Peyer's patch (tissue), 4 donors: Measurements from ENCODE around the gene SDHAF1. TPM values are rescaled to one million over a fixed set of nuclear protein-coding genes. Genes with fewer than 3 reads are reported as not detected.
A peak's percentile ranks its signal among the peaks of the same experiment; 100 is the strongest.

Experiments used
- DNase-seq, 3 donors: peaks; one replicate each; pipeline ENCODE4 v3.0.0-alpha.2; 2017 to 2019
- H3K27ac ChIP-seq, 4 donors: fragments of 200-600 bp; sonication (generic); one replicate each; pipeline ENCODE4 v1.5.1; 2016 to 2019
- H3K27me3 ChIP-seq, 2 donors: fragments of 200-600 bp; sonication (generic); one replicate each; pipeline ENCODE4 v1.5.1; 2019
- H3K36me3 ChIP-seq, 3 donors: fragments of 200-600 bp; sonication (generic); one replicate each; pipeline ENCODE4 v1.5.1; 2016 to 2019
- H3K4me1 ChIP-seq, 4 donors: fragments of 200-600 bp; sonication (generic); one replicate each; pipeline ENCODE4 v1.5.1; 2016 to 2019
- H3K4me3 ChIP-seq, 4 donors: fragments of 200-600 bp; sonication (generic); 1 replicate in 3 of 4; 2 replicates in 1 of 4; pipeline ENCODE4 v1.5.1; 2016 to 2019; ENCODE audit warnings: mild to moderate bottlenecking in 1 of 4
- H3K9me3 ChIP-seq, 4 donors: fragments of 200-600 bp; sonication (generic); one replicate each; pipeline ENCODE4 v1.5.1; 2016 to 2019; ENCODE audit warnings: mild to moderate bottlenecking in 1 of 4
- POLR2A ChIP-seq, 2 donors: fragments of 450-650 bp; IDR thresholded peaks; one replicate each; pipeline ENCODE4 v1.5.1; 2017; ENCODE audit warnings: antibody characterized with exemption in 2 of 2, mild to moderate bottlenecking in 2 of 2, moderate library complexity in 2 of 2
- total RNA-seq, 4 donors: library from RNA; depleted of rRNA; stranded (reverse); fragments of >200 nt; gene quantifications; one replicate each; pipeline ENCODE4 v1.1.0, GENCODE V29; 2016
- TF ChIP-seq, protein P1 (sequence below), 6 experiments: fragments of 450-650 bp in 4 of 6; fragments of 200-600 bp in 2 of 6; sonication (generic) in 1 of 6; IDR thresholded peaks; one replicate each; pipeline ENCODE4 v1.5.1; 2017 to 2019; ENCODE audit warnings: antibody characterized with exemption in 6 of 6, mild to moderate bottlenecking in 3 of 6, moderate library complexity in 1 of 6

The SDHAF1 gene
- total RNA-seq, 4 donors from 2014 or later, result 15.7 to 48.0 (median 39.1) TPM

DNA sequence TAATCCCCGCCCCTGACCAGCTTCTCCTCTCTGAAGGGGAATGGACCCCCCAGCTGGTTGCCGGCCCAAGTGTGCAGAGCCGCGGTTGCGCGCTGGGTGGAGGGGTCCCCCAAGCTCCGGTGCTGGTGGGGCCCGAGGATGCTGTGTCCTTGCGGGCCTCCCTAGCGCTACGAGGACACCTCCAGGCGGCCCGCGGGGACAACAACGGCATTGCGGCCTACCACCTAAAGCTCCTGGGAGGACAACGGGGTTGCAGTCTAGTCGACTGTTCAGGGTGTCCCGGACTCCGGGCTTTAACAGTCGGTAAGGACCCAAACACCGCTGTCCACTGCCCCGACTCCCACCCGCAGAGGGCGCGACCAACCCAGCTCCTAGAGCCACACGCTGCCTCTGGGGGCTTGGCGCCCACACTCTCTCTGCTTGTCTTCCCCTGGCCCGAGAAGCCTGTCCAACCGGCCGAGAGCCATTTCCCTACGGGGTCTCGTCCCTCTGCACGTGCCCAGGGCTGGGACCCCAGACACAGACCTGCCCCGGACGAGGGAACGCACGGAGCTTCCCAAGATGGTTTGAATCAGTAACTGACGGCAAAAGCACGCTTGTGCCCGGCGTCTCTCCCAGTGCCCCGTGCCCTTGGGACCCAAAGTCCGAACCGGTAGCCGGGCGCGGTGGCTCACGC is 927 bp upstream of the SDHAF1 start:
- TF ChIP-seq, protein P1, sequence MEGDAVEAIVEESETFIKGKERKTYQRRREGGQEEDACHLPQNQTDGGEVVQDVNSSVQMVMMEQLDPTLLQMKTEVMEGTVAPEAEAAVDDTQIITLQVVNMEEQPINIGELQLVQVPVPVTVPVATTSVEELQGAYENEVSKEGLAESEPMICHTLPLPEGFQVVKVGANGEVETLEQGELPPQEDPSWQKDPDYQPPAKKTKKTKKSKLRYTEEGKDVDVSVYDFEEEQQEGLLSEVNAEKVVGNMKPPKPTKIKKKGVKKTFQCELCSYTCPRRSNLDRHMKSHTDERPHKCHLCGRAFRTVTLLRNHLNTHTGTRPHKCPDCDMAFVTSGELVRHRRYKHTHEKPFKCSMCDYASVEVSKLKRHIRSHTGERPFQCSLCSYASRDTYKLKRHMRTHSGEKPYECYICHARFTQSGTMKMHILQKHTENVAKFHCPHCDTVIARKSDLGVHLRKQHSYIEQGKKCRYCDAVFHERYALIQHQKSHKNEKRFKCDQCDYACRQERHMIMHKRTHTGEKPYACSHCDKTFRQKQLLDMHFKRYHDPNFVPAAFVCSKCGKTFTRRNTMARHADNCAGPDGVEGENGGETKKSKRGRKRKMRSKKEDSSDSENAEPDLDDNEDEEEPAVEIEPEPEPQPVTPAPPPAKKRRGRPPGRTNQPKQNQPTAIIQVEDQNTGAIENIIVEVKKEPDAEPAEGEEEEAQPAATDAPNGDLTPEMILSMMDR (IDR thresholded peaks at IDR 0.05), result no peak
- no peak for TF ChIP-seq POLR2A (IDR thresholded peaks at IDR 0.05)
- H3K27ac ChIP-seq, result peak overlapping the region in 3 of 4 donors; percentile 76 to 86 (median 85)
- no peaks in the 10 kb centered on the region for H3K27me3 ChIP-seq
- DNase-seq, result peak; percentile 22 to 75 (median 58)
- H3K9me3 ChIP-seq, result no peaks in the 10 kb centered on the region
- peaks cover 0 to 16% (median 0%) of the 10 kb centered on the region in 3 donors for H3K36me3 ChIP-seq
- H3K4me1 ChIP-seq, result peaks cover 0 to 29% (median 10%) of the 10 kb centered on the region in 4 donors
- peak overlapping the region; percentile 69 to 93 (median 84) for H3K4me3 ChIP-seq

DNA sequence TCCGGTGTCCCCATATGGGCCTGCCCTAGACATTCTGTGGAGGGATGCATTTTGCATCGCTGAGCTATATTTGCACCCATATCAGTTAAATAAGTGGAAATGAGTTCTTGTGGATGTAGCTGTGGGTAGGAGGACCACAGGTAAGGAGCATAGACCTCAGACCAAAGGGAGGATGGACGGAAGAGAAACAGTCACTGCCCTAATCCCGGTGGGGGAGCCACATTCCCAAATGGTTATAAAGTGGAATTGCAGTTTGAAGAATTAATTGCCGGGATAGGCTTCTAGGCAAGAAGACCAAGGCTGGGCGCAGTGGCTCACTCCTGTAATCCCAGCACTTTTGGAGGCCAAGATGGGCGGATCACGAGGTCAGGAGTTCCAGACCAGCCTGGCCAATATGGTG is 1.8 kb downstream of the SDHAF1 start:
- TF ChIP-seq, protein P1 (IDR thresholded peaks at IDR 0.05), result no peak
- TF ChIP-seq POLR2A (IDR thresholded peaks at IDR 0.05), result no peak
- H3K27ac ChIP-seq, result no peak overlapping the region
- DNase-seq, result no peak
- H3K27me3 ChIP-seq, result no peaks in the 10 kb centered on the region
- no peaks in the 10 kb centered on the region for H3K9me3 ChIP-seq
- H3K4me1 ChIP-seq, result peaks cover 0 to 31% (median 10%) of the 10 kb centered on the region in 4 donors
- peaks cover 0 to 16% (median 0%) of the 10 kb centered on the region in 3 donors for H3K36me3 ChIP-seq
- peak overlapping the region in 2 of 4 donors; percentile 83 to 93 for H3K4me3 ChIP-seq

DNA sequence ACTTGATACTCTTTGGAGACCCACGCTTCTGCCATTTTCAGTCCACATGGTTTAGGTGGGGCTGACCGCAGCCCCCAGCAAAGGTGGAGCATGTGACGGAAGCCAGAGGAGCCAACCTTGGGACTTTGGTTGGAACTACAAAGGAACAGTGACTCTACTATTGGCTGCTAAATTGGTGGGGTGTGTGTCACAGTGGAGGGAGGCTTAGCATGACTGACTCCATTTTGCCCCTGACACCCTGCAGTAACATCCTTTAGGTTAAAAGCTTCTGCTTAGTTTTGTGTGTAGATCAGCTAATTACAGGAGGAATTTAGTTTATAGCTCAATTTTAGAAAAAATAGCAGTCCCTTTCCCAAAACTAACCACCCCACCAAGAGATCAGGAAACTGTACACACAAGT is 6.6 kb downstream of the SDHAF1 start:
- Histone ChIP-seq H3K9me3 (no peaks in the 10 kb centered on the region), H3K36me3 (peaks cover 0 to 16% (median 0%) of the 10 kb centered on the region in 3 donors), H3K4me3 (no peak overlapping the region), H3K27ac (no peak overlapping the region), H3K4me1 (peaks cover 0 to 17% (median 0%) of the 10 kb centered on the region in 4 donors), H3K27me3 (no peaks in the 10 kb centered on the region)
- TF ChIP-seq POLR2A (IDR thresholded peaks at IDR 0.05), result no peak
- TF ChIP-seq, protein P1 (IDR thresholded peaks at IDR 0.05), result no peak
- DNase-seq, result no peak

DNA sequence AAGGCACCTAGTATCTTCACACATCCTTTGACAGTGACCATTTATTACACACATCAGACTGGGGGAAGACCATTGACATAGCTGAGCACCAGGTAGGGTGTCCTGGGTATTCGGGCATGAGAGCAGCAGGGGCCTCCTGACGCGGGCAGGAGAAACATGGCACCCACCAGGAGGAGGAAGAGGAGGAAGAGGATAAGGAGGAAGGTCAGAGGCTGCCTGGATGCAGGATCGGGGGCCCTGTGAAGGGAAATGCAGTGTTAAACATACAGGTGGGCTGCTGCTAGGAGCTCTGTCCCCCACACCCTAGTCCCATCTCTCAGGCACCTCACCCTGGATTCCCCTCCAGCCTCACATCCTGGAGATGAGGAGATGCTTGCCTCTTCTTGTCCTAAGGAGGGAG is 8.3 kb downstream of the SDHAF1 start:
- no peak overlapping the region for H3K27ac ChIP-seq
- DNase-seq, result no peak
- H3K27me3 ChIP-seq, result no peaks in the 10 kb centered on the region
- H3K9me3 ChIP-seq, result no peaks in the 10 kb centered on the region
- peaks cover 0 to 6% (median 0%) of the 10 kb centered on the region in 3 donors for H3K36me3 ChIP-seq
- H3K4me3 ChIP-seq, result no peak overlapping the region
- peaks cover 0 to 6% (median 0%) of the 10 kb centered on the region in 4 donors for H3K4me1 ChIP-seq
- TF ChIP-seq POLR2A (IDR thresholded peaks at IDR 0.05), result no peak
- TF ChIP-seq, protein P1 (IDR thresholded peaks at IDR 0.05), result no peak

DNA sequence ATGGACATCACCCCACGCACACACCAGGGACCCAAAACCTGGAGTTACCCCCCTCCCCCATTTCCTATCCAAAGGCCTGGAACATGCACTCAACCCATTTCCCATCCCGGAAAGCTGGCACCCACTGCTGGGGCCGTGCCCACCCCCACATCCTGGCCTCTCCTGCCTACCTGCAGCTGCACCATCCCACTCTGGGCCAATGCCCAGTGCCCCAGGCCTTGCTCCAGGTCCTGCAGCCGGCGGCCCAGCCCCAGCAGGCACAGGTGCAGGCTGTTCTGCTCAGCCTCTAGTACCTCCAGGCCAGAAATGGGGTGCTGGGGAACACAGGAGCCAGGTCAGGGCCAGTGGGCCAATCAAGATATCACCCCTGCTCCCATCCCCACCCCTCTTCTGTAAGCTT is 12.0 kb downstream of the SDHAF1 start:
- Histone ChIP-seq H3K4me3 (no peak overlapping the region), H3K9me3 (no peaks in the 10 kb centered on the region), H3K27ac (no peak overlapping the region), H3K27me3 (no peaks in the 10 kb centered on the region), H3K36me3 (no peaks in the 10 kb centered on the region), H3K4me1 (peaks cover 0 to 12% (median 0%) of the 10 kb centered on the region in 4 donors)
- TF ChIP-seq POLR2A (IDR thresholded peaks at IDR 0.05), result no peak
- TF ChIP-seq, protein P1 (IDR thresholded peaks at IDR 0.05), result no peak
- no peak for DNase-seq
